Stimulated activated CD8-positive, alpha-beta memory T cell treated with anti-CD3 and anti-CD28 coated beads, Interleukin-4, amount 100 ng/mL, for 4 hours (primary cell): ENCODE data around the gene SCPEP1.
"Not testable (repeated sequence)": the region's sequence is repeated elsewhere in the genome, so short reads cannot be mapped to it uniquely, and the experiment has no call there.

Experiments
- DNase-seq, 2 donors: peaks; one replicate each; pipeline ENCODE4 v3.0.0-alpha.2; 2020; ENCODE audit warnings: low read depth in 2 of 2, low spot score in 1 of 2

Gene SCPEP1

DNA sequence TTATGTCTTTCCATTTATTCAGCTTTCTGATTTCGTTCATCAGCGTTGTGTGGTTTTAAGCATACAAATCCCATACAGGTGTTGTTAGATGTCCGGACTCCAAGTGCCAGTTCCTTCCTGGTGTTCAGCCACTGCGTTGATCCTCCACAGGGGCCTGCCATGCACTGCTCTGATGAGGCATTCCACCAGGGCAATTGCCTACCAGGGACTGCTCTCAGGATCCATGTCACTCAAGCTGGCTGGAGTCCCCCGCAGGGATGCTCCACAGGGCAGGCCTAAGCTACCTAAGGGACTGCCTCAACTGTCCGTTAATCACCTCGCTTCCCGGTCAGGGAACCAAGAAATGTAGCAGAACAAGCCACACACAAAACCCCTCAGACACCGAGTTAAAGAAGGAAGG is 12.7 kb upstream of the SCPEP1 start:
- DNase-seq, result not testable (repeated sequence)

DNA sequence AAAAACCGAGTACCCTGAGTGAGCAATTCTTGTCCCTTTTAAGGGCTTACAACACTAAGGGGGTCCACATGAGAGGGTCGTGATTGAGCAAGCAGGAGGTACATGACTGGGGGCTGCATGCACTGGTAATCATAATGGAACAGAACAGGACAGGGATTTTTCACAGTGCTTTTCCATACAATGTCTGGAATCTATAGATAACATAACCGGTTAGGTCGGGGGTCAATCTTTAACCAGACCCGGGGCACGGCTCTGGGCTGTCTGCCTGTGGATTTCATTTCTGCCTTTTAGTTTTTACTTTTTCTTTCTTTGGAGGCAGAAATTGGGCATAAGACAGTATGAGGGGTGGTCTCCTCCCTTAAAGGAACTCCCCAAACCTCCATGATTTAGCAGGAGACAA is 12.2 kb upstream of the SCPEP1 start:
- DNase-seq, result not testable (repeated sequence)

DNA sequence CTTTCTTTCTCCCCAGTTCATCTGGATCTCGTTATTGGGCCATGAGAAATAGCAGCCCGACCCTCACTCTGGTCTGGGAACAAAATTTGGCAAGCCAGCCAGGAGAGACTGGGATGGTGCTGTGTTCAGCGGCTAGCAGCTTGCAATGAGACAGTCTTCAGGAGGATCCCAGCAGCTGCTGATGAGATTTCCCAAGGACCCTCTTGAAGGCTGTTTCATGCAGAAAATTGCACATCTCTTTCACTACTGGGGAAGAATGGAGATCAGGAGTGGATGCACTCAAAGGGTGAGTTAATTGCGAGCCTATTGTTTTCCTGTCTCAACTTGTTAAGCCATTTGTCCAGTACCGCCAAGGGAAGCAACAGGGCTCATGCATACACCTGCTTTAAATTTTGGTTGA is 11.6 kb upstream of the SCPEP1 start:
- no peak for DNase-seq

GRCh38 chr17:56970974-56971373 is 7.0 kb upstream of the SCPEP1 start:
- DNase-seq, result no peak

DNA sequence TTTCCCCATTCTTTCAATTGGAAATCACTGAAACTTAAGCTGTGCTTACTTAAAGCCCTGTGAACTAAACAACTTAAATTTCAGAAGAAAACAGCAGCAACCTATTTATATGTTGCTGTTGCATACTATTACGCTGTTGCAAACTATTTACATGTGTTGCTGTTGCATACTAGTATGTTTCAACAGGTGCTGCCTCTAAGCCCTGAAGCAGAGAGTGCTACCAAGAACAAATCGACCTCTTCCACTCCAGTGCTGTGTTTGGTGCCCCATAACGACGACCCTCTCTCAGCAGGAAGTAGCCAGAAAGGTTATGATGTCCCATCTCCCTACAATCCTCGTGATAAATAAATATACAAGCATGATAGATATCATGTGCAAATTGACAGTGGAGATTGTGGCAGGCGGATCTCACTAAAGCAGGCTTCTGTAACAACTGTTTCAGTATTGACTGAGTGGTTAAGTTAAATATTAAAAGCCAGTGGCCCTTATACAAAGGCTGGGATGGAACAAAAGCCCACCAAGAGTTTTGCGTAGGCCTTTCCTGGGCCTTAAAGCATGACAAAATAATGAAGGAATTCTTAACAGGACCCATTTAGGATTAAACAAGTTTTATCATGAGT is 5.7 kb upstream of the SCPEP1 start:
- no peak for DNase-seq

GRCh38 chr17:56973520-56973919 is 4.4 kb upstream of the SCPEP1 start:
- no peak for DNase-seq

DNA sequence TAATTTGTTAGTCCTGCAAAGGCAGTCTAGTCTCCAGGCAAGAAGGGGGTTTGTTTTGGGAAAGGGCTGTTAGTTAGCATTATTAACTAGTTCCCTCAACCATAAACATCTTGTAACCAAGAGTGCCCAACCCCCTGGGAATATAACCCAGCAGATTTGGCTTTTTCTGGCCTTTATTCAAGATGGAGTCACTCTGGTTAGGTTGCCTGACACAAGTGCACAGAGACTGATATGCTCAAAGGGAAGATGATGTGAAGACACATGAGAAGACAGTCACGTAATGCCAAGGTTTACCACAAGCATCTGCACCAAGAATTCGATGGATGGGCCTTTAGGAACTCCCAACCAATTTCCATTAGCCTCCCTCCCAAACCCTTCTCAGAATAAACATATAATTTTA is 3.9 kb upstream of the SCPEP1 start:
- DNase-seq, result no peak

DNA sequence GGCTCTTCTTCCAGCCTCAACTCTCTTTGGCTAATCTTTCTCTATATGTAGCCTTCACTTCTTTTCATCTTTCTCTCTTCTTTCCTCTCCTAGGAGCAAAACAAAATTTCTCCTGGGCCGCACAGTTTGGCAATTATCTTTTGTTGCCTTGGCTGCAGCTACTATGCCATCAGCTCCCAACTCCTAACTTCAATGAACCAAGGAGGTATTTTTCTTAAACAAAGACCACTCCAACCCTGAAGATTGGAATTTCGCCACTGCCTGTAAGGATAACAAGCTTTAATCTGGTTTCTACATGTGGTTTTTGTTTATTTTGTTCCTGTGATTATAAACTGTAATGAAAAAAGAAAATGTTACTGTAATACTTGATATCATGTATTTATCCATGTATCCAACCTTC is 2.3 kb upstream of the SCPEP1 start:
- DNase-seq, result no peak

DNA sequence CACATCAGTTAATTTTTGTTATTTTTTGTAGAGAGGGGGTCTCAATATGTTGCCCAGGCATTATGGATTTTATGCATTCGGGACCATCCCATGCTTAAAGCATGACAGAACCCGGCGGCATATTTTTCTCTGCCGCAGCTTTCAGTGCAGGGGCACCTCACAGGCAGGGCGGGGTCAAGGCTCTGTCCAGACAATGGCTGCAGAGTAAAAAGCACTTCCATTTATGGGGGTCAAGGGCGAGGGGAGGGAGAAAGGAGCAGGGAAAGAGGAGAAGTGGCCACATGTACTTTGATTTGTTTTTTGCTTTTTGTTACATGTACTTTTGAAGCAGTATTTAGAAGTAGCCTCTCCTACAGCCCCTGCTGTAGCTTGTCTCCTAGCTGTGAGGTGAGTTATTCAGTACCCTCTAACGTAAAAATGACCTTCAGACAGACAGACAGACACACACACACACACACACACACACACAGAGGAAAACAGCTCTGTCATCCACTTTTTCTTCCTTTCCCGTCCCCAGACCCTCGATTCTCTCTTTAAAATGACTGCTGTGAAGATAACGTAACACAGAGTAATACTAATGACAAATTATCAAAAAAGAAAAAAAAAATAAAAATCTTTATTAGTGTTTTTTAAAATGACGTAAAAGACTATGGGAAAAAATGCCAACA is 856 bp upstream of the SCPEP1 start:
- DNase-seq, result no peak

DNA sequence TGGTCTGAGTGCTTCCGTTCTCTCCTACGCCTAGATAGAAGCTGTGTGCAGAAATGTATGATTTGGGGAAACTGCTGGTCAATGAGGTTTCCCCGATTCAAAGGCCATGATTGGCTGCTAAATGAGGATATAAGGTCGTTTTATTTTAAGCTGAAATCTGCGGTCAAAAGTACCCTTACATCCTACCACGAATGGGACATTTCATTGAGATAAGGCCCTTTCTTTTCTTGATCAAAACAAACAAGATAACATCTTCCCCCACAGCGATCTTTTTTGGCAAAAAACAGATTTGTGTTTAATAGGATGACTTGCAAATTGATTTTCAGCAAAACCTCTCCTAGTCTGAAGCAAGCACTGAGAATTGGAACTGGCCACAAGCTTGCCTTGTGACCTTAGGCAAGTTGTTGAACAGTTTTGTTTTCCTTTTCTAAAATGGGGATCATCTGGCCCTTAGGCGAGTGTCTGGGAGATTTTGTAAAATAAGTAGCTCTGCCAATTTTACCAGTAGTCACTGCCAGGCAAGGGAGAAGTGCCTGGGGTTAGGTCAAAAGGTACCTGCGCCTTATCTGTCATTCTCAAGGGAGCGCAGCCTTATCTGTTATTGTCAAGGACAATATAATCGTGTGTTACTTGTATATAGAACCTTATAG is 635 bp downstream of the SCPEP1 start:
- no peak for DNase-seq

- no peak for DNase-seq
Measured at GRCh38 chr17:56979091-56979480, 1.2 kb downstream of the SCPEP1 start.

- DNase-seq, result not testable (repeated sequence)
Measured at GRCh38 chr17:56980526-56980925, 2.6 kb downstream of the SCPEP1 start.

- no peak for DNase-seq
Measured at GRCh38 chr17:56982312-56982711, 4.4 kb downstream of the SCPEP1 start.

DNA sequence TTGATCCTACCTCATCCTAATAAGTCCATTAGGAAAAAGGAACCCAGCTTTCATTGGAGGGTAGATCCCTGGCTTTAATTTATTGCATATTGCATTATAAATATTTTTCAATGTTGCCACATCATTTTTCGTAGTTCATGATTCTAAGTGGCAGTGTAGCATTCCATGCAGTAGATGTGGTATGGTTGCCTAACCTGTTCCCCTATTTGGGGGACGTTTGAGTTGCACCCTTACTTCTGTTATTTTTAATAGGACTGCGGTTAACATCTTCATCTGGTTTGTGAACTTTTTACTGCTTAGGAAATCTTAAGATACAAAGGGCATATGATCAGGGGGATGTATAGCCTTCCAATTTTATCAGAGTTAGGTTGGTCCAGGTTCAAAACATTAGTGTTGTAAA is 5.4 kb downstream of the SCPEP1 start:
- no peak for DNase-seq

DNA sequence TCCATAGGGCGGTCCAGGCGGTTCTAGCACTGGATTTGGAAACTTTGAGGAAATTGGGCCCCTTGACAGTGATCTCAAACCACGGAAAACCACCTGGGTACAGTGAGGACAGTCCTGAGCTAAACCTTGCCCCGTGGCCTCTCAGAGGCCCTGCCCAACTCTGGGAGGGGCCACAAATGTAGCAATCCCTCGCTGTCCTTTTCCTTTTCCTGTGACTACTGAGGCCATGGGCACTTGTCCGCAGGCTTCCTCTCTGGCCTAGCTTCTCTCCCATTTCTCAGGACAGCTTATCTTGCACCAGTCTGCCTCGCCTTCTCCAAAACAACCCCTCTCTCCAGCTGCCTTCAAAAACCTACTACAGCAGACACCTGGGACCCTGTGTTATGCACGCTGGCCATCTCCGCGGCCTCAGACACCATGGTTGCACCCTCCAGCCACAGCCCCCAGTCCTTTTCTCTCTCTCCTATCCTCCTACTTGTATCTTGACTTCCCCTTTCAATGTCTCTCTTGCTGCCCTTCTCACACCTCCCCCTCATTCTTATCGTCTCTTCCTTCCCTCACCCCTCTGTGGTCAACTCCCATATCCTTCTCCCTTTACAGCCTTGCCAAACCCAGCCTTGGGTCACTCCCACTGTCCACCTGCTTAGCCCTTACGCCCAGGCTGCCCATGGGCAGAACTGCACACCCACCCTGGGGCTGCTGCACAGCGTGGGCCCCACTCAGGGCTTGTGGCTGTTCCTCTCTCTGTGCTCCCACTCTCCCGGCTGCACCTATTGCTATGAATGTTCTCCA is 7.6 kb downstream of the SCPEP1 start:
- no peak for DNase-seq

DNA sequence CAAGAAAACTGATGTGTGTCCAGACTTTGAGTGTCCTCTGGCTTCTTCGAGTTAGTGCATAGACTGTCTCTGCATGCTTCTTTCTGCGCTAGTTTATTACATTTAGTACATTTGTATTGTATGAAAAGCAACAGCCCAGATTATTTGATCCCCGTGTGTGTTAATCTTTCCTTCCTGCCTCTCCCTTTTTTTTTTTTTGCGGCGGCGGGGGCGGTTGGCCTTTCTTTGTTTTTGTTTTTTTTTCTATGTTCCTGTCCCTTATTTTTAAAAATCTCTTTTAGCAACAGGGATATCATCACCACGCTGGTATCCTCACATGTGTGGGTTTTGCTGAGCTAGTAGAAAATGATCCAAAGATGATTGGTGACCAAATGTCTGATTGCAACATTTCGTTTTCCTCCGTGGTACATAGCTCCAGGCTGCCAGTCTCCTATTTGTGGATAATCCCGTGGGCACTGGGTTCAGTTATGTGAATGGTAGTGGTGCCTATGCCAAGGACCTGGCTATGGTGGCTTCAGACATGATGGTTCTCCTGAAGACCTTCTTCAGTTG is 9.4 kb downstream of the SCPEP1 start:
- no peak for DNase-seq

- DNase-seq, result no peak
Measured at GRCh38 chr17:56988901-56989572, 11.1 kb downstream of the SCPEP1 start.

DNA sequence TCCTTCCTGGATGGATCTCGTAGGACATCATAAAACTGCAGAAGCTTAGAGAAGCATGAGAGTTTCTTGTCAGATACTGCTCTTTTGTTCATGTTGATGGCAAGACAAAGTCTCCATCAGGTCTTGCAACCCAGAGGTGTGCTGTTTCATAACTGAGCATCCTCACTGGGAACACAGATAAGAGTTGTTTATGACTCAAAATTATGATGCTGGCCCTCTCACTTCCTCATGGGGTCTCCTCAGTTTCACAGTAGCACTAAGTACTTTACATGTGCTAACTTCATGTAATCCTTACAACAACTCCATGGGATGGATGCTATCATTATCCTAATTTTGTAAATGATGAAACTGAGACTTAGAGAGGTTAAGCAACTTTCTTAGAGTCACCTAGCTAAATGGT is 14.4 kb downstream of the SCPEP1 start:
- no peak for DNase-seq

GRCh38 chr17:56994009-56994792 is 16.3 kb downstream of the SCPEP1 start:
- no peak for DNase-seq

DNA sequence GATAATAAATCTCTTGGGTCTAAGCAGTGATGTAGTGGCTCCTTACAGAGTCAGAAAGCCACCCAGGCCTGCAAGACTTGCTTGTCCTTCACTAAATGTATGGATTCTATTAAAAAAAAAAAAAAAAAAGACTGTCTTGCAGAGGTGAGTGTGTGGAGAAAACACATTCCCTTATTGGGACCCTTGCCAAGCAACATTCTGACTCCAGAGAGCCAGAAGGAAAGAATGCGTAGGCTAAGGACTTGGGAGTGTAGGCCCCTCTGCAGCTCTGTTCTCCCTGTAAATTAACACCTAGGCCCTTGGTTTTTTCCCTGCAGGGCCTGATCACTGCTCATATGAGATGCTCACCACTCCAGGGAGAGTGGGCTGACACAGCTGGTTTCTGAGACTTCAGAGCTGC is 17.8 kb downstream of the SCPEP1 start:
- no peak for DNase-seq
